ENCODE measurements around the gene HBM.
A peak's percentile ranks its signal among the peaks of the same experiment; 100 is the strongest.

HBM gene

DNA sequence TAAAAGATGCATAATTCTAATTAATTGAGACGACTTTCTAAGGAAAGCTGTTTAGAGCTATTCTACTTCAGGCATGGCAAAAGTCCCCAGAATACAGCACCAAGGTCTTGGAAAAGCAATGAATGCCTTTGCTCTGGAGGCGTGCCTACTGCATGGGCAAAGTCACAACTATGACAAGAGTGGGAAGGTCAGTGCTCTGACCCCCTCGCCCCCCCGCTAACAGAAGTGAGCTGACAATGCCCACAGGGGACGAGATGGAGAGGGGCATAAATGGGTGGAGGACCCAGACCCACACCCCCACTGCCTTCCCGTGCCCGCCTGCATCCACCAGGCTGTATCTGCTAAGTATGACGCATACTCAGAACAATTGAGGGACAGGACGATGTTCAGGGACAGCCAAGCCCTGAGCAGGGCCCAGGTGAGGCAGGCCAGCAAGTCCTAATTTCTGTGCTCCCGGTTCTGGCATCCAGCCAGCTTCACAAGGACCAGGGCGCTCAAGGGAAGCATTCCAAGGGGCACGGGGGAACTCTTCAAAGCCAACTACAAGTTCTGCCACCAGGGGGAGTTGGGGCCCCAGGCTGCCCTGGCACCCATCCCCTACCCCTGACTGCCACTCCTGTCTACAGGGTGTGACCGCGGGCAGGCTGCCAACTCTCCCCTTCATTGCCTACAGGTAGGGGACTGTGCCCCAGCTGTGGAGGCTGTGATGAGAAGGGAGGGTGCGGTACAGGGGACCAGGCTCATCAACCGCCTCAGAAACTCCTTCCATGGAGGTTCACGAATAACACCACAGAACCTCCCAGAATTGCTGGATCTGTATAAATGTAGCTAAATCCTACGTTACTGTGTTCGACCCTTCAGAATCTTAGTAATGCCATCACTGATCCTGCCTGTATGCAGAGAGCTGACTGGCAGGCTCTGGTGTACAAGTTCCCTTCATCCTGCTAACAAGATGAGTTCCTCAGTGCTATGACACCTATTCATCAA, 48.1 kb upstream of the HBM start (continued):
- TF ChIP-seq, protein P1, sequence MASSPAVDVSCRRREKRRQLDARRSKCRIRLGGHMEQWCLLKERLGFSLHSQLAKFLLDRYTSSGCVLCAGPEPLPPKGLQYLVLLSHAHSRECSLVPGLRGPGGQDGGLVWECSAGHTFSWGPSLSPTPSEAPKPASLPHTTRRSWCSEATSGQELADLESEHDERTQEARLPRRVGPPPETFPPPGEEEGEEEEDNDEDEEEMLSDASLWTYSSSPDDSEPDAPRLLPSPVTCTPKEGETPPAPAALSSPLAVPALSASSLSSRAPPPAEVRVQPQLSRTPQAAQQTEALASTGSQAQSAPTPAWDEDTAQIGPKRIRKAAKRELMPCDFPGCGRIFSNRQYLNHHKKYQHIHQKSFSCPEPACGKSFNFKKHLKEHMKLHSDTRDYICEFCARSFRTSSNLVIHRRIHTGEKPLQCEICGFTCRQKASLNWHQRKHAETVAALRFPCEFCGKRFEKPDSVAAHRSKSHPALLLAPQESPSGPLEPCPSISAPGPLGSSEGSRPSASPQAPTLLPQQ (tag by site-specific recombination; IDR thresholded peaks at IDR 0.05) = peak; percentile 59; the same call in 1 of the 2 replicates
- TF ChIP-seq KLF16 (tag by site-specific recombination; IDR thresholded peaks at IDR 0.05) (peak; percentile 69; the same call in 1 of the 2 replicates), ZNF274 (IDR thresholded peaks at IDR 0.05; ENCODE audit: low read length) (no peak), ZNF274 (tag by site-specific recombination; IDR thresholded peaks at IDR 0.05; ENCODE audit: borderline replicate concordance) (no peak), ZNF76 (tag by site-specific recombination; IDR thresholded peaks at IDR 0.05; ENCODE audit: borderline replicate concordance, low read depth) (no peak), ZBTB20 (tag by site-specific recombination; IDR thresholded peaks at IDR 0.05) (peak; percentile 82), GLIS1 (tag by site-specific recombination; IDR thresholded peaks at IDR 0.05) (peak; percentile 77), ZFP41 (tag by site-specific recombination; IDR thresholded peaks at IDR 0.05; ENCODE audit: borderline replicate concordance) (no peak), ZNF624 (tag by site-specific recombination; IDR thresholded peaks at IDR 0.05) (no peak), ZNF132 (tag by site-specific recombination; IDR thresholded peaks at IDR 0.05; ENCODE audit: borderline replicate concordance) (no peak), SCRT2 (tag by site-specific recombination; IDR thresholded peaks at IDR 0.05) (peak; percentile 83), ZNF561 (tag by site-specific recombination; IDR thresholded peaks at IDR 0.05; ENCODE audit: borderline replicate concordance) (peak; percentile 35; the same call in 1 of the 2 replicates), ZNF157 (tag by site-specific recombination; IDR thresholded peaks at IDR 0.05) (no peak), ZNF529 (tag by site-specific recombination; IDR thresholded peaks at IDR 0.05; ENCODE audit: insufficient replicate concordance) (no peak), RBAK (tag by site-specific recombination; IDR thresholded peaks at IDR 0.05) (no peak), ZNF391 (tag by site-specific recombination; IDR thresholded peaks at IDR 0.05; ENCODE audit: borderline replicate concordance, low read depth) (no peak), MEIS1 (CRISPR knock-in tag; IDR thresholded peaks at IDR 0.05; ENCODE audit: borderline replicate concordance) (no peak), PRDM1 (tag by site-specific recombination; IDR thresholded peaks at IDR 0.05) (no peak), REPIN1 (tag by site-specific recombination; IDR thresholded peaks at IDR 0.05; ENCODE audit: low read depth) (no peak), ZEB2 (tag by site-specific recombination; IDR thresholded peaks at IDR 0.05) (peak; percentile 60)
- TF ChIP-seq, protein P2, sequence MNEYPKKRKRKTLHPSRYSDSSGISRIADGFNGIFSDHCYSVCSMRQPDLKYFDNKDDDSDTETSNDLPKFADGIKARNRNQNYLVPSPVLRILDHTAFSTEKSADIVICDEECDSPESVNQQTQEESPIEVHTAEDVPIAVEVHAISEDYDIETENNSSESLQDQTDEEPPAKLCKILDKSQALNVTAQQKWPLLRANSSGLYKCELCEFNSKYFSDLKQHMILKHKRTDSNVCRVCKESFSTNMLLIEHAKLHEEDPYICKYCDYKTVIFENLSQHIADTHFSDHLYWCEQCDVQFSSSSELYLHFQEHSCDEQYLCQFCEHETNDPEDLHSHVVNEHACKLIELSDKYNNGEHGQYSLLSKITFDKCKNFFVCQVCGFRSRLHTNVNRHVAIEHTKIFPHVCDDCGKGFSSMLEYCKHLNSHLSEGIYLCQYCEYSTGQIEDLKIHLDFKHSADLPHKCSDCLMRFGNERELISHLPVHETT (tag by site-specific recombination; IDR thresholded peaks at IDR 0.05) = no peak
- TF ChIP-seq, protein P3, sequence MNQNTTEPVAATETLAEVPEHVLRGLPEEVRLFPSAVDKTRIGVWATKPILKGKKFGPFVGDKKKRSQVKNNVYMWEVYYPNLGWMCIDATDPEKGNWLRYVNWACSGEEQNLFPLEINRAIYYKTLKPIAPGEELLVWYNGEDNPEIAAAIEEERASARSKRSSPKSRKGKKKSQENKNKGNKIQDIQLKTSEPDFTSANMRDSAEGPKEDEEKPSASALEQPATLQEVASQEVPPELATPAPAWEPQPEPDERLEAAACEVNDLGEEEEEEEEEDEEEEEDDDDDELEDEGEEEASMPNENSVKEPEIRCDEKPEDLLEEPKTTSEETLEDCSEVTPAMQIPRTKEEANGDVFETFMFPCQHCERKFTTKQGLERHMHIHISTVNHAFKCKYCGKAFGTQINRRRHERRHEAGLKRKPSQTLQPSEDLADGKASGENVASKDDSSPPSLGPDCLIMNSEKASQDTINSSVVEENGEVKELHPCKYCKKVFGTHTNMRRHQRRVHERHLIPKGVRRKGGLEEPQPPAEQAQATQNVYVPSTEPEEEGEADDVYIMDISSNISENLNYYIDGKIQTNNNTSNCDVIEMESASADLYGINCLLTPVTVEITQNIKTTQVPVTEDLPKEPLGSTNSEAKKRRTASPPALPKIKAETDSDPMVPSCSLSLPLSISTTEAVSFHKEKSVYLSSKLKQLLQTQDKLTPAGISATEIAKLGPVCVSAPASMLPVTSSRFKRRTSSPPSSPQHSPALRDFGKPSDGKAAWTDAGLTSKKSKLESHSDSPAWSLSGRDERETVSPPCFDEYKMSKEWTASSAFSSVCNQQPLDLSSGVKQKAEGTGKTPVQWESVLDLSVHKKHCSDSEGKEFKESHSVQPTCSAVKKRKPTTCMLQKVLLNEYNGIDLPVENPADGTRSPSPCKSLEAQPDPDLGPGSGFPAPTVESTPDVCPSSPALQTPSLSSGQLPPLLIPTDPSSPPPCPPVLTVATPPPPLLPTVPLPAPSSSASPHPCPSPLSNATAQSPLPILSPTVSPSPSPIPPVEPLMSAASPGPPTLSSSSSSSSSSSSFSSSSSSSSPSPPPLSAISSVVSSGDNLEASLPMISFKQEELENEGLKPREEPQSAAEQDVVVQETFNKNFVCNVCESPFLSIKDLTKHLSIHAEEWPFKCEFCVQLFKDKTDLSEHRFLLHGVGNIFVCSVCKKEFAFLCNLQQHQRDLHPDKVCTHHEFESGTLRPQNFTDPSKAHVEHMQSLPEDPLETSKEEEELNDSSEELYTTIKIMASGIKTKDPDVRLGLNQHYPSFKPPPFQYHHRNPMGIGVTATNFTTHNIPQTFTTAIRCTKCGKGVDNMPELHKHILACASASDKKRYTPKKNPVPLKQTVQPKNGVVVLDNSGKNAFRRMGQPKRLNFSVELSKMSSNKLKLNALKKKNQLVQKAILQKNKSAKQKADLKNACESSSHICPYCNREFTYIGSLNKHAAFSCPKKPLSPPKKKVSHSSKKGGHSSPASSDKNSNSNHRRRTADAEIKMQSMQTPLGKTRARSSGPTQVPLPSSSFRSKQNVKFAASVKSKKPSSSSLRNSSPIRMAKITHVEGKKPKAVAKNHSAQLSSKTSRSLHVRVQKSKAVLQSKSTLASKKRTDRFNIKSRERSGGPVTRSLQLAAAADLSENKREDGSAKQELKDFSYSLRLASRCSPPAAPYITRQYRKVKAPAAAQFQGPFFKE (tag by site-specific recombination; IDR thresholded peaks at IDR 0.05; ENCODE audit: borderline replicate concordance) = no peak
- TF ChIP-seq, protein P4, sequence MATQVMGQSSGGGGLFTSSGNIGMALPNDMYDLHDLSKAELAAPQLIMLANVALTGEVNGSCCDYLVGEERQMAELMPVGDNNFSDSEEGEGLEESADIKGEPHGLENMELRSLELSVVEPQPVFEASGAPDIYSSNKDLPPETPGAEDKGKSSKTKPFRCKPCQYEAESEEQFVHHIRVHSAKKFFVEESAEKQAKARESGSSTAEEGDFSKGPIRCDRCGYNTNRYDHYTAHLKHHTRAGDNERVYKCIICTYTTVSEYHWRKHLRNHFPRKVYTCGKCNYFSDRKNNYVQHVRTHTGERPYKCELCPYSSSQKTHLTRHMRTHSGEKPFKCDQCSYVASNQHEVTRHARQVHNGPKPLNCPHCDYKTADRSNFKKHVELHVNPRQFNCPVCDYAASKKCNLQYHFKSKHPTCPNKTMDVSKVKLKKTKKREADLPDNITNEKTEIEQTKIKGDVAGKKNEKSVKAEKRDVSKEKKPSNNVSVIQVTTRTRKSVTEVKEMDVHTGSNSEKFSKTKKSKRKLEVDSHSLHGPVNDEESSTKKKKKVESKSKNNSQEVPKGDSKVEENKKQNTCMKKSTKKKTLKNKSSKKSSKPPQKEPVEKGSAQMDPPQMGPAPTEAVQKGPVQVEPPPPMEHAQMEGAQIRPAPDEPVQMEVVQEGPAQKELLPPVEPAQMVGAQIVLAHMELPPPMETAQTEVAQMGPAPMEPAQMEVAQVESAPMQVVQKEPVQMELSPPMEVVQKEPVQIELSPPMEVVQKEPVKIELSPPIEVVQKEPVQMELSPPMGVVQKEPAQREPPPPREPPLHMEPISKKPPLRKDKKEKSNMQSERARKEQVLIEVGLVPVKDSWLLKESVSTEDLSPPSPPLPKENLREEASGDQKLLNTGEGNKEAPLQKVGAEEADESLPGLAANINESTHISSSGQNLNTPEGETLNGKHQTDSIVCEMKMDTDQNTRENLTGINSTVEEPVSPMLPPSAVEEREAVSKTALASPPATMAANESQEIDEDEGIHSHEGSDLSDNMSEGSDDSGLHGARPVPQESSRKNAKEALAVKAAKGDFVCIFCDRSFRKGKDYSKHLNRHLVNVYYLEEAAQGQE (tag by site-specific recombination; IDR thresholded peaks at IDR 0.05) = no peak
- TF ChIP-seq, protein P5, sequence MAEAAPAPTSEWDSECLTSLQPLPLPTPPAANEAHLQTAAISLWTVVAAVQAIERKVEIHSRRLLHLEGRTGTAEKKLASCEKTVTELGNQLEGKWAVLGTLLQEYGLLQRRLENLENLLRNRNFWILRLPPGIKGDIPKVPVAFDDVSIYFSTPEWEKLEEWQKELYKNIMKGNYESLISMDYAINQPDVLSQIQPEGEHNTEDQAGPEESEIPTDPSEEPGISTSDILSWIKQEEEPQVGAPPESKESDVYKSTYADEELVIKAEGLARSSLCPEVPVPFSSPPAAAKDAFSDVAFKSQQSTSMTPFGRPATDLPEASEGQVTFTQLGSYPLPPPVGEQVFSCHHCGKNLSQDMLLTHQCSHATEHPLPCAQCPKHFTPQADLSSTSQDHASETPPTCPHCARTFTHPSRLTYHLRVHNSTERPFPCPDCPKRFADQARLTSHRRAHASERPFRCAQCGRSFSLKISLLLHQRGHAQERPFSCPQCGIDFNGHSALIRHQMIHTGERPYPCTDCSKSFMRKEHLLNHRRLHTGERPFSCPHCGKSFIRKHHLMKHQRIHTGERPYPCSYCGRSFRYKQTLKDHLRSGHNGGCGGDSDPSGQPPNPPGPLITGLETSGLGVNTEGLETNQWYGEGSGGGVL (tag by site-specific recombination; IDR thresholded peaks at IDR 0.05) = 0 out of 2 replicates have a peak, but pooled peaks have one; percentile 11

Measured in HEK293 (cell line).